Fibroblast of lung (primary cell): Measurements from ENCODE around the gene PFDN5. TPM values are rescaled to one million over a fixed set of nuclear protein-coding genes. Genes with fewer than 3 reads are reported as not detected.

Source experiments
- DNase-seq, 2 donors: peaks; one replicate each; pipeline versions ENCODE4 v3.0.0 to v3.0.0-alpha.2; 2010; ENCODE audit warnings: low read depth in 2 of 2
- H2AFZ ChIP-seq: 2 replicates; pipeline ENCODE4 v1.5.1; 2012; ENCODE audit warnings: low read length, control low read depth, inconsistent platforms
- H3K27ac ChIP-seq: 2 replicates; pipeline ENCODE4 v1.5.1; 2011; ENCODE audit warnings: low read length, control low read depth; ENCODE audit not compliant: insufficient read depth
- H3K27me3 ChIP-seq: 2 replicates; pipeline ENCODE4 v1.5.1; 2011; ENCODE audit warnings: mild to moderate bottlenecking, low read length; ENCODE audit not compliant: control insufficient read depth, insufficient read depth
- H3K36me3 ChIP-seq: 2 replicates; pipeline ENCODE4 v1.5.1; 2011; ENCODE audit warnings: low read length; ENCODE audit not compliant: control insufficient read depth, insufficient read depth
- H3K4me1 ChIP-seq: 2 replicates; pipeline ENCODE4 v1.5.1; 2011; ENCODE audit warnings: low read length; ENCODE audit not compliant: control insufficient read depth, insufficient read depth; ENCODE audit errors: extremely low read depth
- H3K4me2 ChIP-seq: 2 replicates; pipeline ENCODE4 v1.5.1; 2011; ENCODE audit warnings: low read length, control low read depth; ENCODE audit not compliant: insufficient read depth; ENCODE audit errors: extremely low read depth
- H3K4me3 ChIP-seq, 4 experiments: fragments of 200-600 bp in 1 of 4; sonication (generic) in 1 of 4; replicated peaks in 1 of 4; 2 replicates each; pipeline ENCODE4 v1.5.1; 2011 to 2016; ENCODE audit warnings: low read length in 4 of 4, low read depth in 3 of 4, mild to moderate bottlenecking in 3 of 4, control low read depth in 2 of 4, inconsistent platforms in 1 of 4, mixed read lengths in 1 of 4; ENCODE audit not compliant: insufficient read depth in 1 of 4; ENCODE audit errors: control extremely low read depth in 1 of 4
- H3K79me2 ChIP-seq: 2 replicates; pipeline ENCODE4 v1.5.1; 2012; ENCODE audit warnings: mild to moderate bottlenecking, low read length, inconsistent platforms; ENCODE audit not compliant: control insufficient read depth, insufficient read depth
- H3K9ac ChIP-seq: 2 replicates; pipeline ENCODE4 v1.5.1; 2011; ENCODE audit warnings: mild to moderate bottlenecking, low read length, control low read depth; ENCODE audit not compliant: insufficient read depth
- H3K9me3 ChIP-seq: 2 replicates; pipeline ENCODE4 v1.5.1; 2012; ENCODE audit warnings: low read depth, low read length; ENCODE audit not compliant: control insufficient read depth, insufficient read depth
- H4K20me1 ChIP-seq: 2 replicates; pipeline ENCODE4 v1.5.1; 2011; ENCODE audit warnings: low read length; ENCODE audit not compliant: control insufficient read depth, insufficient read depth; ENCODE audit errors: extremely low read depth
- EZH2 ChIP-seq: IDR thresholded peaks from 2 replicates; pipeline ENCODE4 v1.5.1; 2012; ENCODE audit warnings: low read length, control low read depth, mild to moderate bottlenecking; ENCODE audit errors: missing control alignments
- polyA minus RNA-seq: library from RNA; depleted of rRNA, polyadenylated mRNA; stranded (reverse); fragments of >200 nt; gene quantifications from 2 replicates; pipeline ENCODE4 v1.2.3, GENCODE V29; 2011; ENCODE audit warnings: low replicate concordance
- polyA plus RNA-seq, 2 donors: library from polyadenylated mRNA; depleted of rRNA in 1 of 2; stranded (reverse) in 1 of 2; unstranded in 1 of 2; fragments of >200 nt; gene quantifications; 2 replicates each; pipeline ENCODE4 v1.2.1, GENCODE V29; 2011 to 2012; ENCODE audit warnings: missing spikeins in 1 of 2
- total RNA-seq: library from RNA; depleted of rRNA; stranded (reverse); fragments of >200 nt; gene quantifications from 2 replicates; pipeline ENCODE4 v1.2.1, GENCODE V29; 2014
- TF ChIP-seq, protein P1 (sequence below), 2 donors: IDR thresholded peaks in 1 of 2; conservative IDR thresholded peaks in 1 of 2; 1 replicate in 1 of 2; 2 replicates in 1 of 2; pipeline ENCODE4 v1.5.1; 2011 to 2012; ENCODE audit warnings: low read length in 2 of 2, control low read depth in 1 of 2, inconsistent platforms in 1 of 2, low read depth in 1 of 2, mild to moderate bottlenecking in 1 of 2

PFDN5 gene
- total RNA-seq (735 and 788 TPM in 2 replicates), polyA plus RNA-seq (977 and 1,007 TPM in 2 replicates), polyA minus RNA-seq (77.8 and 86.7 TPM in 2 replicates)
- 735 and 960 TPM in 2 replicates for polyA plus RNA-seq (2012)

GRCh38 chr12:53295070-53295890 is at the start of gene PFDN5:
Gene PFDN5, plus strand, starts transcription at chr12:53295542. Its CDS starts 26 bp downstream, at chr12:53295568.
- H3K36me3 ChIP-seq: peaks cover 10% of the 10 kb centered on the region
- H3K79me2 ChIP-seq: peaks cover 25% of the 10 kb centered on the region
- H3K9me3 ChIP-seq: no peaks in the 10 kb centered on the region
- H3K9ac ChIP-seq: peak within 1 kb of the TSS; percentile 90
- H2AFZ ChIP-seq: peak within 1 kb of the TSS; percentile 92
- peak within 1 kb of the TSS; percentile 75 for H3K4me2 ChIP-seq
- H3K27me3 ChIP-seq: no peaks in the 10 kb centered on the region
- peaks cover 24% of the 10 kb centered on the region for H3K4me1 ChIP-seq
- H4K20me1 ChIP-seq: no peaks in the 10 kb centered on the region
- peak; percentile 92 to 94 for DNase-seq
- no peak for TF ChIP-seq EZH2
- TF ChIP-seq, protein P1, sequence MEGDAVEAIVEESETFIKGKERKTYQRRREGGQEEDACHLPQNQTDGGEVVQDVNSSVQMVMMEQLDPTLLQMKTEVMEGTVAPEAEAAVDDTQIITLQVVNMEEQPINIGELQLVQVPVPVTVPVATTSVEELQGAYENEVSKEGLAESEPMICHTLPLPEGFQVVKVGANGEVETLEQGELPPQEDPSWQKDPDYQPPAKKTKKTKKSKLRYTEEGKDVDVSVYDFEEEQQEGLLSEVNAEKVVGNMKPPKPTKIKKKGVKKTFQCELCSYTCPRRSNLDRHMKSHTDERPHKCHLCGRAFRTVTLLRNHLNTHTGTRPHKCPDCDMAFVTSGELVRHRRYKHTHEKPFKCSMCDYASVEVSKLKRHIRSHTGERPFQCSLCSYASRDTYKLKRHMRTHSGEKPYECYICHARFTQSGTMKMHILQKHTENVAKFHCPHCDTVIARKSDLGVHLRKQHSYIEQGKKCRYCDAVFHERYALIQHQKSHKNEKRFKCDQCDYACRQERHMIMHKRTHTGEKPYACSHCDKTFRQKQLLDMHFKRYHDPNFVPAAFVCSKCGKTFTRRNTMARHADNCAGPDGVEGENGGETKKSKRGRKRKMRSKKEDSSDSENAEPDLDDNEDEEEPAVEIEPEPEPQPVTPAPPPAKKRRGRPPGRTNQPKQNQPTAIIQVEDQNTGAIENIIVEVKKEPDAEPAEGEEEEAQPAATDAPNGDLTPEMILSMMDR (conservative IDR thresholded peaks at IDR 0.05 in 1 of 2, IDR thresholded peaks at IDR 0.05 in 1 of 2; ENCODE audit: low read depth in 1 of 2, low read length in 2 of 2): no peak
- H3K4me3 ChIP-seq: peak within 1 kb of the TSS; percentile 76 to 94 (median 86)
- peak within 1 kb of the TSS; percentile 95 for H3K27ac ChIP-seq

DNA sequence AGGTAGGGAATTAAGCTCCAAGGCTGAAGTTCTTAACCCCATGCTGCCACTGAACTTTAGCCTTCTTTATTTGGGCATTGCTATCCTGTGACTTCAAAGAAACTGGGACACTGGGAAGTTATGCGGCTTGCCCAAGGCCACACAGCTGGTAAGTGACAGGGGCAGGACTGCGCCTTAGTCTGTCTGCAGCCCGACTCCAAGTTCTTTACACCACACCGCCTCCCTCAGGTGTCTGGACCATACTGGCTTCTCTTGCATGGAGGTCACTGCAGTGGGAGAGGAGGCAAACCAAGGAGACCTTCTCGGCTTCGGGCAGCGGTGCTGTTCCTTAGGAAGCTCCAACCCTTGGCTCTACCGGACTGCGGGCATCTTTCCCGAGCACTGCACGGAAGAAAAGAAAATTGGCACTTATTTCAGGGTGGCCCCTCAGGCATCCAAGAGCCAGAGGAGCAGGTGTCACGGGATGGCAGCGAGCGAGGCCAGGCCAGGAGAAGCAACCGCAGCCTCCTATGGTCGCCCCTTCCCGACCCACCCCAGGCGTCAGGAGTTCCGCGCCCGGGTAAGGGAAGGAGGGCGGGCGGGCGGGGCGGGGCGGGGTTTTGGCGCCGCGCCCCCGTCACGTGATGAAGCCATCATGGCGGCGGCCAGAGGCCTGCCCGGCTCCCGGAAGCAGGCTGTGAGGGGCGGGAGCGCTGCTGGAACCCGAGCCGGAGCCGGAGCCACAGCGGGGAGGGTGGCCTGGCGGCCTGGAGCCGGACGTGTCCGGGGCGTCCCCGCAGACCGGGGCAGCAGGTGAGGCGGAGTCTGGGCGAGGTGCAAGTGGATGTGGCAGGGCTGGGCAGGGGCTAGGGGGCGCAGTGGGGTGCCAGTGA is 43.6 kb upstream of the PFDN5 start:
- H3K79me2 ChIP-seq: peaks cover 18% of the 10 kb centered on the region
- peak overlapping the region; percentile 80 for H3K9ac ChIP-seq
- H3K9me3 ChIP-seq: no peaks in the 10 kb centered on the region
- no peaks in the 10 kb centered on the region for H4K20me1 ChIP-seq
- H3K4me1 ChIP-seq: peaks cover 11% of the 10 kb centered on the region
- H3K27me3 ChIP-seq: no peaks in the 10 kb centered on the region
- peak overlapping the region; percentile 81 for H3K27ac ChIP-seq
- TF ChIP-seq, protein P1 (conservative IDR thresholded peaks at IDR 0.05 in 1 of 2, IDR thresholded peaks at IDR 0.05 in 1 of 2; ENCODE audit: low read depth in 1 of 2, low read length in 2 of 2): peak; percentile 32 to 36
- TF ChIP-seq EZH2: no peak
- H3K4me2 ChIP-seq: peak overlapping the region; percentile 100
- H3K4me3 ChIP-seq: peak overlapping the region; percentile 84 to 92 (median 88)
- peaks cover 8% of the 10 kb centered on the region for H3K36me3 ChIP-seq
- H2AFZ ChIP-seq: peak overlapping the region; percentile 92
- peak; percentile 67 to 68 for DNase-seq
